HL-60 (cell line): ENCODE results near the gene SPRR3.
"Not testable (repeated sequence)": the region's sequence is repeated elsewhere in the genome, so short reads cannot be mapped to it uniquely, and the experiment has no call there.

Experiments
- DNase-seq, 2 experiments: peaks; one replicate each; pipeline ENCODE4 v3.0.0-alpha.2; 2010 to 2020; ENCODE audit warnings: low read depth in 1 of 2, low spot score in 1 of 2
- H3K27ac ChIP-seq: fragments of 250-450 bp; sonication (Bioruptor Pico); replicated peaks from 2 replicates; pipeline ENCODE4 v1.5.1; 2020; ENCODE audit warnings: mild to moderate bottlenecking, moderate library complexity
- H3K27me3 ChIP-seq: fragments of 250-450 bp; sonication (Bioruptor Pico); 2 replicates; pipeline ENCODE4 v1.5.1; 2021; ENCODE audit warnings: mild to moderate bottlenecking, moderate library complexity; ENCODE audit not compliant: insufficient read depth, poor library complexity, severe bottlenecking
- H3K4me3 ChIP-seq: replicated peaks from 2 replicates; pipeline ENCODE4 v1.5.1; 2011; ENCODE audit warnings: mild to moderate bottlenecking, control low read depth, low read length; ENCODE audit not compliant: insufficient read depth
- CTCF ChIP-seq: IDR thresholded peaks from one replicate; pipeline ENCODE4 v1.5.1; 2011; ENCODE audit warnings: low read length, control low read depth, inconsistent platforms; ENCODE audit not compliant: insufficient read depth
- GABPA ChIP-seq: IDR thresholded peaks from 2 replicates; pipeline ENCODE4 v1.6.1; 2012; ENCODE audit warnings: low read depth
- POLR2AphosphoS5 ChIP-seq: IDR thresholded peaks from 2 replicates; pipeline ENCODE4 v1.6.1; 2012; ENCODE audit warnings: low read depth
- REST ChIP-seq: IDR thresholded peaks from 2 replicates; pipeline ENCODE4 v1.6.1; 2012; ENCODE audit warnings: low read depth; ENCODE audit not compliant: insufficient replicate concordance
- SPI1 ChIP-seq: IDR thresholded peaks from 2 replicates; pipeline ENCODE4 v1.6.1; 2012; ENCODE audit warnings: low read depth, mild to moderate bottlenecking, borderline replicate concordance

SPRR3 gene

GRCh38 chr1:153000294-153000693 is 1.3 kb upstream of the SPRR3 start:
- Histone ChIP-seq H3K27me3 (no peaks in the 10 kb centered on the region), H3K27ac (no peak overlapping the region), H3K4me3 (no peak overlapping the region)
- TF ChIP-seq GABPA (no peak), SPI1 (no peak), CTCF (no peak), REST (no peak), POLR2AphosphoS5 (no peak)
- no peak for DNase-seq

- H3K27me3 ChIP-seq, H3K27ac ChIP-seq, H3K4me3 ChIP-seq, DNase-seq: not testable (repeated sequence)
Observed at GRCh38 chr1:153011235-153011758, 9.7 kb downstream of the SPRR3 start.

GRCh38 chr1:153021829-153022228 is 20.3 kb downstream of the SPRR3 start:
- not testable (repeated sequence) for H3K27ac ChIP-seq

GRCh38 chr1:153022340-153022739 is 20.8 kb downstream of the SPRR3 start:
- not testable (repeated sequence) for H3K4me3 ChIP-seq, DNase-seq, H3K27ac ChIP-seq, H3K27me3 ChIP-seq
- peak; percentile 85 for TF ChIP-seq SPI1

More at GRCh38 chr1:153021829-153022228, 20.3 kb downstream of the SPRR3 start:
- H3K27me3 ChIP-seq, H3K4me3 ChIP-seq, DNase-seq: not testable (repeated sequence)

- TF ChIP-seq POLR2AphosphoS5 (no peak), REST (no peak), GABPA (no peak), SPI1 (no peak)
- Histone ChIP-seq H3K27me3 (no peaks in the 10 kb centered on the region), H3K4me3 (no peak overlapping the region), H3K27ac (no peak overlapping the region)
- no peak for DNase-seq
Observed at GRCh38 chr1:153023109-153023508, 21.6 kb downstream of the SPRR3 start.

- Histone ChIP-seq H3K27me3 (no peaks in the 10 kb centered on the region), H3K4me3 (no peak overlapping the region), H3K27ac (no peak overlapping the region)
- DNase-seq = no peak
- TF ChIP-seq REST (no peak), CTCF (no peak), POLR2AphosphoS5 (no peak), SPI1 (no peak), GABPA (no peak)
Observed at GRCh38 chr1:153024413-153024812, 22.9 kb downstream of the SPRR3 start.
